GM19238 (cell line): ENCODE measurements around the gene CD44.

Experiments used
- DNase-seq: peaks from one replicate; pipeline ENCODE4 v3.0.0; 2011; ENCODE audit warnings: low spot score; ENCODE audit not compliant: insufficient read length

The CD44 gene

GRCh38 chr11:35139722-35140282 lies 831 bp downstream of the CD44 start:
- no peak for DNase-seq

GRCh38 chr11:35141071-35141470 lies 2.1 kb downstream of the CD44 start:
- no peak for DNase-seq

- DNase-seq = no peak
Measured at GRCh38 chr11:35141571-35141971, 2.6 kb downstream of the CD44 start.

- no peak for DNase-seq
Measured at GRCh38 chr11:35142481-35143075, 3.6 kb downstream of the CD44 start.

- DNase-seq = no peak
Measured at GRCh38 chr11:35143297-35144135, 4.5 kb downstream of the CD44 start.

GRCh38 chr11:35144136-35144741 lies 5.3 kb downstream of the CD44 start:
- DNase-seq = peak; percentile 42

- no peak for DNase-seq
Measured at GRCh38 chr11:35144806-35145205, 5.8 kb downstream of the CD44 start.

- DNase-seq = no peak
Measured at GRCh38 chr11:35145271-35145670, 6.3 kb downstream of the CD44 start.

- DNase-seq = no peak
Measured at GRCh38 chr11:35146074-35146521, 7.1 kb downstream of the CD44 start.

GRCh38 chr11:35146711-35147110 lies 7.7 kb downstream of the CD44 start:
- no peak for DNase-seq

- no peak for DNase-seq
Measured at GRCh38 chr11:35147235-35147634, 8.3 kb downstream of the CD44 start.

GRCh38 chr11:35148163-35148837 lies 9.3 kb downstream of the CD44 start:
- DNase-seq = no peak

- DNase-seq = no peak
Measured at GRCh38 chr11:35150454-35150853, 11.5 kb downstream of the CD44 start.

- DNase-seq = no peak
Measured at GRCh38 chr11:35151241-35151640, 12.3 kb downstream of the CD44 start.

- DNase-seq = no peak
Measured at GRCh38 chr11:35151683-35152280, 12.8 kb downstream of the CD44 start.

- DNase-seq = no peak
Measured at GRCh38 chr11:35152575-35152974, 13.6 kb downstream of the CD44 start.

- DNase-seq = no peak
Measured at GRCh38 chr11:35153280-35153679, 14.3 kb downstream of the CD44 start.

GRCh38 chr11:35154952-35155351 lies 16.0 kb downstream of the CD44 start:
- DNase-seq = no peak

GRCh38 chr11:35155677-35156076 lies 16.7 kb downstream of the CD44 start:
- no peak for DNase-seq

- no peak for DNase-seq
Measured at GRCh38 chr11:35157814-35158700, 19.1 kb downstream of the CD44 start.
